GM12878 (cell line): Measurements from ENCODE around the gene CP. TPM values are rescaled to one million over a fixed set of nuclear protein-coding genes. Genes with fewer than 3 reads are reported as not detected.
"Not testable (repeated sequence)": the region's sequence is repeated elsewhere in the genome, so short reads cannot be mapped to it uniquely, and the experiment has no call there.

Experiments used
- ATAC-seq: fragments of 200-7000 bp; cut with Tn5 transposase; 3 replicates; pipeline ENCODE4 v1.9.1; 2020; ENCODE audit warnings: mild to moderate bottlenecking, moderate library complexity
- BruUV-seq: library from RNA; stranded (reverse); fragments of 400-500 nt; replicated peaks from 2 replicates; lab custom pipeline; 2021; lab: Mats Ljungman, UMichigan
- CTCF ChIA-PET: fragments of 300-600 bp; sonication (Branson Sonifier 250); formaldehyde crosslinking; extraction: SDS; loops from one replicate; lab custom pipeline; 2021; ENCODE audit warnings: inconsistent platforms; lab: Yijun Ruan, JAX
- POLR2A ChIA-PET: fragments of 350-600 bp; formaldehyde crosslinking; extraction: SDS; loops from one replicate; lab custom pipeline; 2021; ENCODE audit warnings: inconsistent platforms; lab: Charles Lee
- RAD21 ChIA-PET: fragments of 300-600 bp; sonication (Branson Sonifier 250); formaldehyde crosslinking; loops from one replicate; lab custom pipeline; 2023; ENCODE audit warnings: antibody characterized with exemption; ENCODE audit not compliant: unreplicated experiment; lab: Charles Lee
- SMC1A ChIA-PET: fragments of 300-600 bp; sonication (Branson Sonifier 250); formaldehyde crosslinking; loops from one replicate; lab custom pipeline; 2023; ENCODE audit not compliant: unreplicated experiment, uncharacterized antibody; lab: Charles Lee
- DNase-seq: peaks from one replicate; pipeline ENCODE4 v3.0.0-alpha.2; 2011; ENCODE audit warnings: low read depth, low spot score
- FAIRE-seq: peaks from 3 replicates; lab custom pipeline; 2011; peaks lifted over from hg19 to GRCh38; lab: Jason Lieb, UNC
- H2AFZ ChIP-seq: 2 replicates; pipeline ENCODE4 v1.6.0; 2011; ENCODE audit warnings: low read depth, low read length, control low read depth; ENCODE audit not compliant: control insufficient read depth
- H3K27ac ChIP-seq: 2 replicates; pipeline ENCODE4 v1.5.1; 2011; ENCODE audit warnings: control low read depth; ENCODE audit not compliant: control insufficient read depth, insufficient read depth
- H3K27me3 ChIP-seq, 2 experiments: replicated peaks in 1 of 2; 2 replicates each; pipeline versions ENCODE4 v1.6.0 to v1.6.1; 2011; ENCODE audit warnings: low read length in 1 of 2; ENCODE audit not compliant: control insufficient read depth in 2 of 2, insufficient read depth in 2 of 2
- H3K36me3 ChIP-seq, 2 experiments: 2 replicates each; pipeline ENCODE4 v1.5.1; 2011; ENCODE audit warnings: low read length in 1 of 2; ENCODE audit not compliant: control insufficient read depth in 2 of 2, insufficient read depth in 2 of 2
- H3K4me1 ChIP-seq: 2 replicates; pipeline ENCODE4 v1.6.1; 2011; ENCODE audit warnings: mild to moderate bottlenecking, low read length, moderate library complexity, mixed read lengths; ENCODE audit not compliant: control insufficient read depth, insufficient read depth
- H3K4me2 ChIP-seq: 2 replicates; pipeline ENCODE4 v1.6.0; 2011; ENCODE audit warnings: control low read depth; ENCODE audit not compliant: control insufficient read depth, insufficient read depth
- H3K4me3 ChIP-seq: fragments of 200-600 bp; sonication (generic); 2 replicates; pipeline ENCODE4 v1.5.1; 2016
- H3K79me2 ChIP-seq: 2 replicates; pipeline ENCODE4 v1.6.0; 2011; ENCODE audit warnings: low read length; ENCODE audit not compliant: control insufficient read depth, insufficient read depth
- H3K9ac ChIP-seq: 2 replicates; pipeline ENCODE4 v1.8.0; 2011; ENCODE audit warnings: low read length, control low read depth, mixed read lengths; ENCODE audit not compliant: control insufficient read depth, insufficient read depth
- H3K9me3 ChIP-seq: replicated peaks from 3 replicates; pipeline ENCODE4 v1.5.1; 2011; ENCODE audit warnings: mild to moderate bottlenecking, low read length; ENCODE audit not compliant: control insufficient read depth, insufficient read depth
- H4K20me1 ChIP-seq: 2 replicates; pipeline ENCODE4 v1.6.0; 2011; ENCODE audit not compliant: control insufficient read depth, insufficient read depth
- IKZF2 ChIP-seq, 2 experiments: fragments of 450-650 bp; IDR thresholded peaks; 2 replicates each; pipeline ENCODE4 v1.6.1; 2017; ENCODE audit warnings: mild to moderate bottlenecking in 2 of 2, moderate library complexity in 2 of 2
- WRNIP1 ChIP-seq: IDR thresholded peaks from 2 replicates; pipeline ENCODE4 v1.6.1; 2011; ENCODE audit warnings: low read depth, low read length, improper control_type of control experiment, borderline replicate concordance
- WGBS: methylation state at CpG from one replicate; pipeline ENCODE4 v1.1.6; 2016; ENCODE audit warnings: low lambda C conversion rate; ENCODE audit not compliant: insufficient replicate concordance, insufficient coverage; ENCODE audit errors: missing lambda C conversion rate; 5-methylcytosine and 5-hydroxymethylcytosine counted together
- in situ Hi-C: fragments of 300-500 bp; cut with MboI; formaldehyde crosslinking; loops from 9 replicates; pipeline ENCODE4 v1.14.3; 2018; ENCODE audit warnings: mixed read lengths
- intact Hi-C: fragments of 100-400 bp; cut with micrococcal nuclease; formaldehyde crosslinking; loops from one replicate; pipeline ENCODE4 v1.14.2; 2022; ENCODE audit not compliant: unreplicated experiment
- polyA plus RNA-seq, 11 experiments: library from polyadenylated mRNA; depleted of rRNA in 4 of 11; unstranded in 6 of 11; stranded (reverse) in 5 of 11; fragments of >200 nt; fragmentation: Nextera tagmentation in 4 of 11; fragmentation: Illumina TruSeq in 1 of 11; extraction: Ambion mirVana in 4 of 11; extraction: Trizol in 1 of 11; gene quantifications; 1 replicate in 1 of 11; 2 replicates in 10 of 11; pipeline versions ENCODE4 v1.2.1 to v1.2.3, GENCODE V29; 2011 to 2016; ENCODE audit warnings: inconsistent platforms in 2 of 11, missing spikeins in 2 of 11, low read depth in 1 of 11
- total RNA-seq, 4 experiments: library from RNA; depleted of rRNA in 3 of 4; stranded (reverse); fragments of >200 nt in 3 of 4; fragmentation: Illumina TruSeq in 1 of 4; extraction: Trizol in 1 of 4; gene quantifications; 2 replicates each; pipeline versions ENCODE4 v1.2.1 to v1.2.3, GENCODE V29; 2013 to 2021

The CP gene
- total and polyA plus RNA-seq, 10 of the 15 experiments (the other 5 are each of a cell fraction or from before 2014, with no cell fraction given), result 0.14 to 1.2 (median 0.30) TPM; not detected in 6

DNA sequence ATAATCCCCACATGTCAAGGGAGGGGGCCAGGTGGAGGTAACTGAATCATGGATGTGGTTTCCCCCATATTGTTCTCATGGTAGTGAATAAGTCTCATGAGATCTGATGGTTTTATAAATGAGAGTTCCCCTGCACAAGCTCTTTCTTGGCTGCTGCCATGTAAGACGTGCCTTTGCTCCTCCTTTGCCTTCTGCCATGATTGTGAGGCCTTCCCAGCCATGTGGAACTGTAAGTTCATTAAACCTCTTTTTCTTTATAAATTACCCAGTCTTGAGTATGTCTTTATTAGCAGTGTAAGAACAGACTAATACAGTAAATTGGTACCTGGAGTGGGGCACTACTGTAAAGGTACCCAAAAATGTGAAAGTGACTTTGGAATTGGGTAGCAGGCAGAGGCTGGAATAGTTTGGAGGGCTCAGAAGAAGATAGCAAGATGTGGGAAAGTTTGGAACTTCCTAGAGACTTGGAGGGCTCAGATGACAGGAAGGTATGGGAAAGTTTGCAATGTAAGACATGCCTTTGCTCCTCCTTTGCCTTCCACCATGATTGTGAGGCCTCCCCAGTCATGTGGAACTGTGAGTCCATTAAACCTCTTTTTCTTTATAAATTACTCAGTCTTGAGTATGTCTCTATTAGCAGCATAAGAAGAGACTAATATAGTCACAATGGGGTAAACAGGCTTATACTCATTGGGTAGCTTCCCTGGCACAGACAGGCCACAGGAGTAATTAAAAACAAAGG, 2.1 kb downstream of the CP start:
- H3K79me2 ChIP-seq, POLR2A ChIA-PET: not testable (repeated sequence)

DNA sequence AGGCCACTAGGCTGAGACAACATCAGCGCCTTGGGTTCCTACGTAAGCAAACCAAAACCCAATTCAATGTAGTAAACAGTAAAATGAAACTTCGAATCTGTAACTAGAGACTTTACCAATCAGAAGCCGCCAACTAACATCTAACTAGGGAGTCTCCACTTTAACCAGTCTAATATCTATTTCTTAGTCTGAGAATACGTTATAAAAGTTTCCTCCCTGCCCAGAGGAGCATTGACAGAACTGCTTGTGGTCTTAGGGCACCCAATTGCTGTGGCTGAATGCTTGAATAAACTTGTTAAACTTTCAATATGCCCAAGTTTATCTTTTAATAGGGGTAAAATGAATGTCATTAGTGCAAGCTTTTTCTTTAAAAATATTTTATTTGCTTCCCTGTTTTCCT, 4.3 kb downstream of the CP start:
- CTCF ChIA-PET, result interaction anchor here (0.7 to 1.5 kb wide), 4 partner anchors 11 to 133 kb away, joined by 3 to 5 read pairs (median 4); no protein-coding TSS in a partner anchor
- H2AFZ ChIP-seq, result no peak overlapping the region
- no peak for TF ChIP-seq IKZF2 (IDR thresholded peaks at IDR 0.05)
- no peak for TF ChIP-seq WRNIP1
- TF ChIP-seq, all 136 proteins: peak for 0
- Histone ChIP-seq H3K79me2 (no peaks in the 10 kb centered on the region), H3K4me2 (no peak overlapping the region), H3K4me3 (no peak overlapping the region), H3K27me3 (no peaks in the 10 kb centered on the region), H3K9ac (no peak overlapping the region), H3K4me1 (no peaks in the 10 kb centered on the region), H4K20me1 (no peaks in the 10 kb centered on the region), H3K9me3 (no peaks in the 10 kb centered on the region), H3K27ac (no peak overlapping the region), H3K36me3 (no peaks in the 10 kb centered on the region)
- no peak for DNase-seq
- intact Hi-C loops, result no loop called here
- POLR2A ChIA-PET, result interaction anchor here (1.0 kb wide), 1 partner anchor 42 kb away, joined by 4 read pairs; no protein-coding TSS in a partner anchor
- 48% methylated on average over 5 of the region's 5 CpGs for WGBS
- peak; percentile 79 for ATAC-seq
- RAD21 ChIA-PET, result no interaction called here
- no peak for FAIRE-seq
- in situ Hi-C loops, result no loop called here
- no TSS peak for BruUV-seq
- SMC1A ChIA-PET, result no interaction called here

More for the DNA sequence above, 2.1 kb downstream of the CP start:
- H3K9me3 ChIP-seq, FAIRE-seq, BruUV-seq, CTCF ChIA-PET, H3K4me1 ChIP-seq, H3K27ac ChIP-seq, H3K9ac ChIP-seq, DNase-seq, ATAC-seq, RAD21 ChIA-PET, H3K4me3 ChIP-seq, in situ Hi-C loops, H4K20me1 ChIP-seq, intact Hi-C loops, H3K4me2 ChIP-seq, H3K36me3 ChIP-seq, H2AFZ ChIP-seq, H3K27me3 ChIP-seq: not testable (repeated sequence)
- SMC1A ChIA-PET, result interaction anchor here (0.6 kb wide), 1 partner anchor 21 kb away, joined by 3 read pairs; no protein-coding TSS in a partner anchor
- WGBS, result 82% methylated on average over 1 of the region's 1 CpG
